ENCODE data around the gene EPM2A. TPM values are rescaled to one million over a fixed set of nuclear protein-coding genes. Genes with fewer than 3 reads are reported as not detected.

The EPM2A gene
- total and polyA plus RNA-seq, 2 experiments from 2014 or later: 6.9 to 9.3 TPM

GRCh38 chr6:145620088-145620487 lies 115.2 kb downstream of the EPM2A start:
- H3K36me3 ChIP-seq (replicated peaks; ENCODE audit: insufficient read depth, low read depth): no peaks in the 10 kb centered on the region
- no peaks in the 10 kb centered on the region for H4K20me1 ChIP-seq (ENCODE audit: insufficient read depth, poor library complexity, severe bottlenecking)
- H3K27me3 ChIP-seq: no peaks in the 10 kb centered on the region
- H3K27ac ChIP-seq: no peak overlapping the region
- TF ChIP-seq CTCF (IDR thresholded peaks at IDR 0.05; ENCODE audit: poor library complexity) (no peak), EZH2phosphoT487 (IDR thresholded peaks at IDR 0.05; ENCODE audit: low read depth, severe bottlenecking, unreplicated experiment) (no peak), EZH2 (IDR thresholded peaks at IDR 0.05; ENCODE audit: borderline replicate concordance) (no peak)
- no peaks in the 10 kb centered on the region for H3K9me2 ChIP-seq (replicated peaks; ENCODE audit: insufficient read depth)
- H2AFZ ChIP-seq: no peak overlapping the region
- no peak for DNase-seq (ENCODE audit: low spot score)
- H3K4me3 ChIP-seq: no peak overlapping the region
- H3K9me3 ChIP-seq (ENCODE audit: low read depth): no peaks in the 10 kb centered on the region
- H3K79me2 ChIP-seq: no peaks in the 10 kb centered on the region
- H3K4me1 ChIP-seq (ENCODE audit: insufficient read depth): no peaks in the 10 kb centered on the region
- 91% methylated on average over 7 of the region's 7 CpGs for WGBS (ENCODE audit: low lambda C conversion rate, missing lambda C conversion rate)
- no peak overlapping the region for H3K4me2 ChIP-seq

- no peaks in the 10 kb centered on the region for H3K36me3 ChIP-seq (replicated peaks; ENCODE audit: insufficient read depth, low read depth)
- TF ChIP-seq EZH2 (IDR thresholded peaks at IDR 0.05; ENCODE audit: borderline replicate concordance) (no peak), CTCF (IDR thresholded peaks at IDR 0.05; ENCODE audit: poor library complexity) (no peak), EZH2phosphoT487 (IDR thresholded peaks at IDR 0.05; ENCODE audit: low read depth, severe bottlenecking, unreplicated experiment) (no peak)
- no peak for DNase-seq (ENCODE audit: low spot score)
- H3K4me3 ChIP-seq: no peak overlapping the region
- H3K9me3 ChIP-seq (ENCODE audit: low read depth): no peaks in the 10 kb centered on the region
- H2AFZ ChIP-seq: no peak overlapping the region
- no peaks in the 10 kb centered on the region for H3K9me2 ChIP-seq (replicated peaks; ENCODE audit: insufficient read depth)
- no peaks in the 10 kb centered on the region for H3K27me3 ChIP-seq
- no peaks in the 10 kb centered on the region for H3K4me1 ChIP-seq (ENCODE audit: insufficient read depth)
- no peak overlapping the region for H3K27ac ChIP-seq
- H4K20me1 ChIP-seq (ENCODE audit: insufficient read depth, poor library complexity, severe bottlenecking): no peaks in the 10 kb centered on the region
- H3K4me2 ChIP-seq: no peak overlapping the region
- H3K79me2 ChIP-seq: no peaks in the 10 kb centered on the region
- WGBS (ENCODE audit: low lambda C conversion rate, missing lambda C conversion rate): 86% methylated on average over 1 of the region's 1 CpG
These were observed 125.8 kb downstream of the EPM2A start for GRCh38 chr6:145609521-145609920.

DNA sequence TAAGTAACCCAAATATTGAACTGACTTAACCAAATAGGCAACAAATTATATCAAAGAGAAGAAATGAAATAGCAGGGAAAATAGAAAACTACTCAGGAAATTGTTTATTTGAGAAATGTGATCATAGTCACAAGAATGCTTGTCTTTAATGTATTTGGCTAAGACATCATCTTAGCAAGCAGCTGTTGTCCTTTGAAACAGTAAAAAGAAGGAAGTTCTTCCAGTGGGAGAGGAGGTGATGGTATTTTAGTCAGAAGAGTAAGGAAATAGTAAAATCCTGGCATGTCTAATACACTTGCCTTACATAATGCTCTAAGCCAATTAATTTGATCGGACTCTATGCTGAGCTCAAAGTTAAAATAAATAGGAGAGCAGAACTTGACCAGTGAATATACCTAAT lies 126.5 kb downstream of the EPM2A start:
- no peaks in the 10 kb centered on the region for H3K36me3 ChIP-seq (replicated peaks; ENCODE audit: insufficient read depth, low read depth)
- no peak overlapping the region for H3K4me2 ChIP-seq
- no peaks in the 10 kb centered on the region for H3K9me2 ChIP-seq (replicated peaks; ENCODE audit: insufficient read depth)
- no peaks in the 10 kb centered on the region for H3K9me3 ChIP-seq (ENCODE audit: low read depth)
- H3K79me2 ChIP-seq: no peaks in the 10 kb centered on the region
- H2AFZ ChIP-seq: no peak overlapping the region
- DNase-seq (ENCODE audit: low spot score): no peak
- H3K4me3 ChIP-seq: no peak overlapping the region
- no peak for TF ChIP-seq EZH2phosphoT487 (IDR thresholded peaks at IDR 0.05; ENCODE audit: low read depth, severe bottlenecking, unreplicated experiment)
- no peak for TF ChIP-seq CTCF (IDR thresholded peaks at IDR 0.05; ENCODE audit: poor library complexity)
- TF ChIP-seq EZH2 (IDR thresholded peaks at IDR 0.05; ENCODE audit: borderline replicate concordance): no peak
- H3K27me3 ChIP-seq: no peaks in the 10 kb centered on the region
- H3K27ac ChIP-seq: no peak overlapping the region
- no peaks in the 10 kb centered on the region for H3K4me1 ChIP-seq (ENCODE audit: insufficient read depth)
- 86% methylated on average over 1 of the region's 1 CpG for WGBS (ENCODE audit: low lambda C conversion rate, missing lambda C conversion rate)
- H4K20me1 ChIP-seq (ENCODE audit: insufficient read depth, poor library complexity, severe bottlenecking): no peaks in the 10 kb centered on the region

- Histone ChIP-seq H3K27ac (no peak overlapping the region), H3K36me3 (replicated peaks; ENCODE audit: insufficient read depth, low read depth) (no peaks in the 10 kb centered on the region), H3K79me2 (no peaks in the 10 kb centered on the region), H3K9me3 (ENCODE audit: low read depth) (no peaks in the 10 kb centered on the region), H3K27me3 (no peaks in the 10 kb centered on the region), H3K4me3 (no peak overlapping the region), H2AFZ (no peak overlapping the region), H3K9me2 (replicated peaks; ENCODE audit: insufficient read depth) (no peaks in the 10 kb centered on the region), H4K20me1 (ENCODE audit: insufficient read depth, poor library complexity, severe bottlenecking) (no peaks in the 10 kb centered on the region), H3K4me2 (no peak overlapping the region), H3K4me1 (ENCODE audit: insufficient read depth) (no peaks in the 10 kb centered on the region)
- WGBS (ENCODE audit: low lambda C conversion rate, missing lambda C conversion rate): 86% methylated on average over 1 of the region's 1 CpG
- no peak for DNase-seq (ENCODE audit: low spot score)
- TF ChIP-seq CTCF (IDR thresholded peaks at IDR 0.05; ENCODE audit: poor library complexity) (no peak), EZH2phosphoT487 (IDR thresholded peaks at IDR 0.05; ENCODE audit: low read depth, severe bottlenecking, unreplicated experiment) (no peak), EZH2 (IDR thresholded peaks at IDR 0.05; ENCODE audit: borderline replicate concordance) (no peak)
These were observed 131.3 kb downstream of the EPM2A start for GRCh38 chr6:145603991-145604390.
